C4-2B (cell line): ENCODE measurements around the gene MSRB1.

ENCODE experiments used
- ZFX ChIP-seq: fragments of 450-650 bp; IDR thresholded peaks from 2 replicates; pipeline ENCODE4 v1.6.1; 2017
- TF ChIP-seq, protein P1 (sequence below): fragments of 450-650 bp; conservative IDR thresholded peaks from 2 replicates; pipeline ENCODE4 v1.5.1; 2017; ENCODE audit warnings: mild to moderate bottlenecking

DNA sequence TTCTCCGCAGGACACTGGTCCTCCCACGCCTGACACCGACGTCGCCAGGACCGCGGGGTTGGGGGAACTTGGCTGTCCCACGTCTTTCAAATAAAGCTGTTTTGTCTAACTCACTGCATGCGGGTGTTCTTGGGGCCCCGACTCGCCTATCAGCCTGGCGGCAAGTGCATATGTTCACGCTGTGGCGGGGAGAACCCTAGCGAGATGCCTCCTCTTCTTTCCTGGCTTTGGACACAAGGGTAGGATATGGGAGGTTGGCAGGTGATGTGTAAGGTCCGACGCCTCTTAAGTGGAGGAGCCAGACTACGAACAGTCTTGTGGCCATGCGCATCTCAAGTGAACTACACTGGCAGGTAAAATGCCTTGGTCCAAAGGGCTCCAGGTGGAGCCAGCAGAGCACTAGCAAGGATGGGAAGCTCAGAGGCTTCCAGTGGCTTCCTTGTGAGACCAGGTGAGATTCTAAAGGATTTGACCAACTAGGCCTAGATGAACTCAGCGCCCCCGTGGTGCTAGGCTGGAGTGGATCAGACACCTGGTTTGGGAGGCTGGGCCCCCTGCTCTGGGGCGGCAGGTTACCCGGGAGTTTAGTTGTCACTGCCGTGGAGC is 22.5 kb upstream of the MSRB1 start:
- TF ChIP-seq, protein P1, sequence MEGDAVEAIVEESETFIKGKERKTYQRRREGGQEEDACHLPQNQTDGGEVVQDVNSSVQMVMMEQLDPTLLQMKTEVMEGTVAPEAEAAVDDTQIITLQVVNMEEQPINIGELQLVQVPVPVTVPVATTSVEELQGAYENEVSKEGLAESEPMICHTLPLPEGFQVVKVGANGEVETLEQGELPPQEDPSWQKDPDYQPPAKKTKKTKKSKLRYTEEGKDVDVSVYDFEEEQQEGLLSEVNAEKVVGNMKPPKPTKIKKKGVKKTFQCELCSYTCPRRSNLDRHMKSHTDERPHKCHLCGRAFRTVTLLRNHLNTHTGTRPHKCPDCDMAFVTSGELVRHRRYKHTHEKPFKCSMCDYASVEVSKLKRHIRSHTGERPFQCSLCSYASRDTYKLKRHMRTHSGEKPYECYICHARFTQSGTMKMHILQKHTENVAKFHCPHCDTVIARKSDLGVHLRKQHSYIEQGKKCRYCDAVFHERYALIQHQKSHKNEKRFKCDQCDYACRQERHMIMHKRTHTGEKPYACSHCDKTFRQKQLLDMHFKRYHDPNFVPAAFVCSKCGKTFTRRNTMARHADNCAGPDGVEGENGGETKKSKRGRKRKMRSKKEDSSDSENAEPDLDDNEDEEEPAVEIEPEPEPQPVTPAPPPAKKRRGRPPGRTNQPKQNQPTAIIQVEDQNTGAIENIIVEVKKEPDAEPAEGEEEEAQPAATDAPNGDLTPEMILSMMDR, result no peak
- TF ChIP-seq ZFX, result no peak
